Lung (tissue), 12 donors: Measurements from ENCODE around the gene TICRR. TPM values are rescaled to one million over a fixed set of nuclear protein-coding genes. Genes with fewer than 3 reads are reported as not detected.
"Not testable (repeated sequence)": the region's sequence is repeated elsewhere in the genome, so short reads cannot be mapped to it uniquely, and the experiment has no call there.

ENCODE experiments used
- ATAC-seq: fragments of 200-7000 bp; cut with Tn5 transposase; one replicate; pipeline ENCODE4 v1.9.1; 2020; ENCODE audit warnings: moderate number of reproducible peaks; ENCODE audit not compliant: insufficient read depth, low FRiP score
- DNase-seq, 3 donors: peaks; one replicate each; pipeline ENCODE4 v3.0.0-alpha.2; 2013 to 2017
- H3K27ac ChIP-seq, 2 donors: one replicate each; pipeline ENCODE4 v1.5.1; 2013; ENCODE audit warnings: mild to moderate bottlenecking in 2 of 2, moderate library complexity in 2 of 2, control low read depth in 1 of 2, inconsistent platforms in 1 of 2, low read depth in 1 of 2, low read length in 1 of 2
- H3K27me3 ChIP-seq, 3 donors: one replicate each; pipeline ENCODE4 v1.5.1; 2013; ENCODE audit warnings: low read length in 2 of 3; ENCODE audit not compliant: control insufficient read depth in 3 of 3, insufficient read depth in 3 of 3
- H3K36me3 ChIP-seq, 4 donors: one replicate each; pipeline ENCODE4 v1.5.1; 2013; ENCODE audit warnings: low read length in 4 of 4, mild to moderate bottlenecking in 1 of 4, moderate library complexity in 1 of 4; ENCODE audit not compliant: control insufficient read depth in 4 of 4, insufficient read depth in 4 of 4
- H3K4me1 ChIP-seq, 5 donors: one replicate each; pipeline ENCODE4 v1.5.1; 2013; ENCODE audit warnings: low read length in 5 of 5, mild to moderate bottlenecking in 2 of 5, moderate library complexity in 1 of 5; ENCODE audit not compliant: control insufficient read depth in 5 of 5, insufficient read depth in 5 of 5
- H3K4me3 ChIP-seq: one replicate; pipeline ENCODE4 v1.5.1; 2013; ENCODE audit warnings: mild to moderate bottlenecking, control low read depth, moderate library complexity
- H3K9ac ChIP-seq, 2 donors: one replicate each; pipeline ENCODE4 v1.5.1; 2013; ENCODE audit warnings: low read length in 2 of 2, control low read depth in 1 of 2; ENCODE audit not compliant: insufficient read depth in 1 of 2
- H3K9me3 ChIP-seq, 4 donors: one replicate each; pipeline ENCODE4 v1.5.1; 2013; ENCODE audit warnings: low read length in 3 of 4, mild to moderate bottlenecking in 1 of 4, moderate library complexity in 1 of 4; ENCODE audit not compliant: control insufficient read depth in 4 of 4, insufficient read depth in 3 of 4
- CTCF ChIP-seq: IDR thresholded peaks from 2 replicates; pipeline ENCODE4 v1.5.1; 2012; ENCODE audit warnings: mild to moderate bottlenecking; ENCODE audit errors: control extremely low read depth, extremely low read depth
- WGBS, 2 donors: extraction: QIAGEN DNeasy Blood & Tissue Kit; methylation state at CpG; one replicate each; pipeline ENCODE4 v1.1.7; 2013; 5-methylcytosine and 5-hydroxymethylcytosine counted together
- polyA plus RNA-seq, 2 donors: library from polyadenylated mRNA; stranded (reverse); fragments of 200-250 nt; gene quantifications; one replicate each; pipeline ENCODE4 v1.2.1, GENCODE V29; 2013
- total RNA-seq, 2 donors: library from RNA; depleted of rRNA in 1 of 2; stranded (reverse); fragments of >200 nt in 1 of 2; gene quantifications; one replicate each; pipeline ENCODE4 v1.2.1, GENCODE V29; 2014 to 2021
- donor health status: control.
- donor health status: control.
- donor health status: Bipolar disorder and iron deficiency.
- donor health status: healthy.
- donor health status: DM: yes; HTN: yes; CAD: no.

Gene TICRR
- total and polyA plus RNA-seq, 4 donors, result 0.31 to 1.7 (median 0.43) TPM

- no peak for ATAC-seq
- Histone ChIP-seq H3K27ac (no peak overlapping the region), H3K9me3 (no peaks in the 10 kb centered on the region), H3K27me3 (no peaks in the 10 kb centered on the region), H3K4me3 (no peak overlapping the region), H3K36me3 (peaks cover 0 to 8% (median 0%) of the 10 kb centered on the region in 4 donors), H3K4me1 (peaks cover 0 to 15% (median 8%) of the 10 kb centered on the region in 5 donors), H3K9ac (no peak overlapping the region)
- TF ChIP-seq CTCF, result no peak
- WGBS, 2 donors, result 82 to 97% methylated on average over 2 of the region's 2 CpGs
- DNase-seq, result no peak
Measured at GRCh38 chr15:89578146-89578545, 2.9 kb downstream of the TICRR start.

- ATAC-seq, H3K4me3 ChIP-seq, DNase-seq, H3K9me3 ChIP-seq, H3K27me3 ChIP-seq, H3K27ac ChIP-seq, H3K9ac ChIP-seq: not testable (repeated sequence)
- 94 to 95% methylated on average over 2 of the region's 2 CpGs for WGBS, 2 donors
- H3K36me3 ChIP-seq, result peaks cover 0 to 12% (median 0%) of the 10 kb centered on the region in 4 donors
- peaks cover 0 to 14% (median 8%) of the 10 kb centered on the region in 5 donors for H3K4me1 ChIP-seq
Measured at GRCh38 chr15:89580747-89581146, 5.5 kb downstream of the TICRR start.

GRCh38 chr15:89586651-89587050 is 11.4 kb downstream of the TICRR start:
- no peak overlapping the region for H3K4me3 ChIP-seq
- H3K9ac ChIP-seq, result no peak overlapping the region
- WGBS, 2 donors, result 98% methylated on average over 2 of the region's 2 CpGs
- no peaks in the 10 kb centered on the region for H3K27me3 ChIP-seq
- peaks cover 0 to 2% (median 0%) of the 10 kb centered on the region in 5 donors for H3K4me1 ChIP-seq
- H3K27ac ChIP-seq, result no peak overlapping the region
- peaks cover 0 to 22% (median 4%) of the 10 kb centered on the region in 4 donors for H3K36me3 ChIP-seq
- TF ChIP-seq CTCF, result no peak
- DNase-seq (no peak), ATAC-seq (no peak)
- no peaks in the 10 kb centered on the region for H3K9me3 ChIP-seq

GRCh38 chr15:89587955-89588354 is 12.7 kb downstream of the TICRR start:
- no peaks in the 10 kb centered on the region for H3K27me3 ChIP-seq
- no peak overlapping the region for H3K9ac ChIP-seq
- no peak for DNase-seq
- H3K4me3 ChIP-seq, result no peak overlapping the region
- ATAC-seq, result no peak
- no peaks in the 10 kb centered on the region for H3K9me3 ChIP-seq
- no peak overlapping the region for H3K27ac ChIP-seq
- TF ChIP-seq CTCF, result no peak
- H3K36me3 ChIP-seq, result peaks cover 0 to 15% (median 4%) of the 10 kb centered on the region in 4 donors
- peaks cover 0 to 2% (median 0%) of the 10 kb centered on the region in 5 donors for H3K4me1 ChIP-seq
- 59 to 60% methylated on average over 4 of the region's 4 CpGs for WGBS, 2 donors
